ENCODE data around the gene ASXL2.
"Not testable (repeated sequence)": the region's sequence is repeated elsewhere in the genome, so short reads cannot be mapped to it uniquely, and the experiment has no call there.

The ASXL2 gene

GRCh38 chr2:25831746-25832449 is 46.4 kb downstream of the ASXL2 start:
- in situ Hi-C loops (cut with MboI; ENCODE audit: low pct_unique_long_range_greater_than_20kb, low sequenced_read_pairs, unreplicated experiment), result no loop called here
- TF ChIP-seq, protein P1, sequence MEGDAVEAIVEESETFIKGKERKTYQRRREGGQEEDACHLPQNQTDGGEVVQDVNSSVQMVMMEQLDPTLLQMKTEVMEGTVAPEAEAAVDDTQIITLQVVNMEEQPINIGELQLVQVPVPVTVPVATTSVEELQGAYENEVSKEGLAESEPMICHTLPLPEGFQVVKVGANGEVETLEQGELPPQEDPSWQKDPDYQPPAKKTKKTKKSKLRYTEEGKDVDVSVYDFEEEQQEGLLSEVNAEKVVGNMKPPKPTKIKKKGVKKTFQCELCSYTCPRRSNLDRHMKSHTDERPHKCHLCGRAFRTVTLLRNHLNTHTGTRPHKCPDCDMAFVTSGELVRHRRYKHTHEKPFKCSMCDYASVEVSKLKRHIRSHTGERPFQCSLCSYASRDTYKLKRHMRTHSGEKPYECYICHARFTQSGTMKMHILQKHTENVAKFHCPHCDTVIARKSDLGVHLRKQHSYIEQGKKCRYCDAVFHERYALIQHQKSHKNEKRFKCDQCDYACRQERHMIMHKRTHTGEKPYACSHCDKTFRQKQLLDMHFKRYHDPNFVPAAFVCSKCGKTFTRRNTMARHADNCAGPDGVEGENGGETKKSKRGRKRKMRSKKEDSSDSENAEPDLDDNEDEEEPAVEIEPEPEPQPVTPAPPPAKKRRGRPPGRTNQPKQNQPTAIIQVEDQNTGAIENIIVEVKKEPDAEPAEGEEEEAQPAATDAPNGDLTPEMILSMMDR (IDR thresholded peaks at IDR 0.05; ENCODE audit: extremely low read depth, insufficient read depth, missing control alignments), result no peak
- DNase-seq (ENCODE audit: low spot score), result no peak

GRCh38 chr2:25829828-25830227 is 48.5 kb downstream of the ASXL2 start:
- TF ChIP-seq, protein P1 (IDR thresholded peaks at IDR 0.05; ENCODE audit: extremely low read depth, insufficient read depth, missing control alignments), result no peak
- in situ Hi-C loops (cut with MboI; ENCODE audit: low pct_unique_long_range_greater_than_20kb, low sequenced_read_pairs, unreplicated experiment), result no loop called here
- no peak for DNase-seq (ENCODE audit: low spot score)

GRCh38 chr2:25829377-25829704 is 48.9 kb downstream of the ASXL2 start:
- TF ChIP-seq, protein P1 (IDR thresholded peaks at IDR 0.05; ENCODE audit: extremely low read depth, insufficient read depth, missing control alignments), result no peak
- no peak for DNase-seq (ENCODE audit: low spot score)
- in situ Hi-C loops (cut with MboI; ENCODE audit: low pct_unique_long_range_greater_than_20kb, low sequenced_read_pairs, unreplicated experiment), result no loop called here

DNA sequence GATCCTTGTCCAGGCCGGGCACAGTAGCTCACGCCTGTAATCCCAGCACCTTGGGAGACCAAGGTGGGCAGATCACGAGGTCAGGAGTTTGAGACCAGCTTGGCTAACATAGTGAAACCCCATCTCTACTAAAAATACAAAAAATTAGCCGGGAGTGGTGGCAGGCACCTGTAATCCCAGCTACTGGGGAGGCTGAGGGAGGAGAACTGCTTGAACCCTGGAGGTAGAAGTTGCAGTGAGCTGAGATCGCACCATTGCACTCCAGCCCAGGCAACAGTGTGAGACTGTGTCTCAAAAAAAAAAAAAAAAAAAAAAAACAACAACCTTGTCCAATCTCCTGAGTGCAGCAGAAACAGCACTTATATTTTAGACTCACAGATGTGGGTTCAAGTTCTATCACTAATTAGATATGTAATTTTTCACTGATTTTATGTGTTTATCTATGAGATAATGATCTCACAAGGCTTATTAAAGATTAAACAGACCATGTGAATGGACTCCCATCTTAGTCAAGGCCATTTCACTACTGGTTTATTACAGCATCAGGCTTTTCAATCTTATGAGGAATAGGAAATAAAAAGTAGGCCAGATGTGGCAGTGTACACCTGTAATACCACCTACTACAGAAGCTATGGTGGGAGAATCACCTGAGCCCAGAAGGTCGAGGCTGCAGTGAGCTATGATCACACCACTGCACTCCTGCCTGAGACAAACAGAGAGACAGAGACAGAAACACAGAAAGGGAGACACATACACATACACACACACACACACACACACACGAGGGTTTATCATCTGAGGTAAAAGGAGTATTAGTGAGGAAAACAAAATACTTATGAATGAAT is 49.5 kb downstream of the ASXL2 start:
- DNase-seq (ENCODE audit: low spot score); in situ Hi-C loops (cut with MboI; ENCODE audit: low pct_unique_long_range_greater_than_20kb, low sequenced_read_pairs, unreplicated experiment): not testable (repeated sequence)

DNA sequence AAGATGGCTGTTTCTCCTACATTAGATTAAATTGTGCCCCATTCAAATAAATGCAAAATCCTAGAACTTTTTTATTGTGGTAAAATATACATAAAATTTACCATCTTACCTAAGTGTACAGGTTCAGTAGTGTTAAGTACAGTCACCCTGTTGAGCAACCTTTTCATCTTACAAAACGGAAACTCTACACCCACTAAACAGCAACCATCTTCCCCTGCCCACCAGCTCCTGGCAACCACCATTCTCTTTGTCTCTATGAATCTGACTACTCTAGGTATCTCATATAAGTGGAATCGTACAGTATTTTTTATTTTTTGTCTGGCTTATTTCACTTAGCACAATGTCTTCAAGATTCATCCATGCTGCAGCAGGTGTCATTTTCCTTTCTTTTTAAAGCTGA is 53.0 kb downstream of the ASXL2 start:
- in situ Hi-C loops (cut with MboI; ENCODE audit: low pct_unique_long_range_greater_than_20kb, low sequenced_read_pairs, unreplicated experiment), result no loop called here
- no peak for DNase-seq (ENCODE audit: low spot score)
- TF ChIP-seq, protein P1 (IDR thresholded peaks at IDR 0.05; ENCODE audit: extremely low read depth, insufficient read depth, missing control alignments), result no peak

DNA sequence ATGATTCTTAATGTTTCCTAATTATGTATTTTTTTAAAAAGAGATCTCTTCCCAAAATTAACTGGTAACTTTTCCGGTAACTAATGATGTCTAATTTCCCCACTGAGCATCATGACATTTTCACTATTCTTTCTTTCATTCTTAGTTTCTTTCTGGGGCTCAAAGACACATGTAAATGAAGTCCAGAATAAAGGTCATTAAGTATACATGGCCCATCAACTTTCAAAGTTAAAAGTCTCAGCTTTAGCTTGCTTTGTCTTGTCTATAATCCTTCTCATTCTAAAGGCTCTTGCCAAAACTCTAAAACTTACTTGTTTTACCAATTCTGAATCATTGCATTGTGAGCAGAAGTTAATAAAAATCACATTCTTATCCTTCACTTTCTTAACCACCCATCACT is 53.6 kb downstream of the ASXL2 start:
- TF ChIP-seq, protein P1 (IDR thresholded peaks at IDR 0.05; ENCODE audit: extremely low read depth, insufficient read depth, missing control alignments), result no peak
- in situ Hi-C loops (cut with MboI; ENCODE audit: low pct_unique_long_range_greater_than_20kb, low sequenced_read_pairs, unreplicated experiment), result no loop called here
- DNase-seq (ENCODE audit: low spot score), result no peak

- no peak for DNase-seq (ENCODE audit: low spot score)
- in situ Hi-C loops (cut with MboI; ENCODE audit: low pct_unique_long_range_greater_than_20kb, low sequenced_read_pairs, unreplicated experiment), result no loop called here
- TF ChIP-seq, protein P1 (IDR thresholded peaks at IDR 0.05; ENCODE audit: extremely low read depth, insufficient read depth, missing control alignments), result no peak
Measured at GRCh38 chr2:25824216-25824615, 54.1 kb downstream of the ASXL2 start.
